COR-L47 (cell line): ENCODE data around the gene CD101.

Experiments
- DNase-seq: peaks from one replicate; lab custom pipeline; 2025; lab: John Stamatoyannopoulos, UW

The CD101 gene

GRCh38 chr1:116986421-116987255, 14.9 kb upstream of the CD101 start:
- no peak for DNase-seq

GRCh38 chr1:116987256-116987555, 14.4 kb upstream of the CD101 start:
- DNase-seq: no peak

GRCh38 chr1:116988248-116988647, 13.3 kb upstream of the CD101 start:
- DNase-seq: no peak

- peak; percentile 14 for DNase-seq
Measured at GRCh38 chr1:116988908-116989307, 12.7 kb upstream of the CD101 start.

GRCh38 chr1:116989835-116990234, 11.7 kb upstream of the CD101 start:
- DNase-seq: no peak

GRCh38 chr1:116990612-116991151, 10.9 kb upstream of the CD101 start:
- DNase-seq: no peak

GRCh38 chr1:116991171-116991845, 10.3 kb upstream of the CD101 start:
- no peak for DNase-seq

GRCh38 chr1:116991918-116992317, 9.6 kb upstream of the CD101 start:
- no peak for DNase-seq

GRCh38 chr1:116993286-116993685, 8.3 kb upstream of the CD101 start:
- DNase-seq: no peak

- no peak for DNase-seq
Measured at GRCh38 chr1:116994411-116994810, 7.1 kb upstream of the CD101 start.

- DNase-seq: no peak
Measured at GRCh38 chr1:116997066-116997465, 4.5 kb upstream of the CD101 start.

GRCh38 chr1:116997636-116998035, 3.9 kb upstream of the CD101 start:
- DNase-seq: no peak

GRCh38 chr1:116999596-116999995, 2.0 kb upstream of the CD101 start:
- no peak for DNase-seq

GRCh38 chr1:117000142-117000541, 1.4 kb upstream of the CD101 start:
- no peak for DNase-seq

GRCh38 chr1:117003223-117003875, 1.8 kb downstream of the CD101 start:
- DNase-seq: no peak

GRCh38 chr1:117007719-117008013, 6.1 kb downstream of the CD101 start:
- DNase-seq: no peak

- DNase-seq: no peak
Measured at GRCh38 chr1:117008656-117009055, 7.1 kb downstream of the CD101 start.

GRCh38 chr1:117009132-117009531, 7.6 kb downstream of the CD101 start:
- no peak for DNase-seq

GRCh38 chr1:117010310-117010969, 8.9 kb downstream of the CD101 start:
- DNase-seq: no peak

GRCh38 chr1:117011334-117011733, 9.8 kb downstream of the CD101 start:
- DNase-seq: no peak

- no peak for DNase-seq
Measured at GRCh38 chr1:117013309-117013858, 11.8 kb downstream of the CD101 start.

- no peak for DNase-seq
Measured at GRCh38 chr1:117014209-117014608, 12.6 kb downstream of the CD101 start.
